CD4-positive, alpha-beta T cell treated with Interleukin-1 beta for 1 hour (primary cell): ENCODE results near the gene CCDC39.
"Not testable (repeated sequence)": the region's sequence is repeated elsewhere in the genome, so short reads cannot be mapped to it uniquely, and the experiment has no call there.

Source experiments
- DNase-seq, 2 donors: peaks; one replicate each; pipeline ENCODE4 v3.0.0-alpha.2; 2020 to 2022

CCDC39 gene

GRCh38 chr3:180619723-180620122 lies 59.6 kb downstream of the CCDC39 start:
- DNase-seq: no peak

DNA sequence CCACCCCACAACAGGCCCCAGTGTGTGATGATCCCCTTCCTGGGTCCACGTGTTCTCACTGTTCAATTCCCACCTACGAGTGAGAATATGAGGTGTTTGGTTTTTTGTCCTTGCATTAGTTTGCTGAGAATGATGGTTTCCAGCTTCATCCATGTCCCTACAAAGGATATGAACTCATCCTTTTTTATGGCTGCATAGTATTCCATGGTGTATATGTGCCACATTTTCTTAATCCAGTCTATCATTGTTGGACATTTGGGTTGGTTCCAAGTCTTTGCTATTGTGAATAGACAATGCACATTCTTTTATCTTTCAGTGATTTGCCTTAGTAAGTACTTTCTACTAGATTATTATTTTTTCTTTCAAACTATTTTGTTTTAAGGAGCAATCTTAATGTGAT lies 60.7 kb downstream of the CCDC39 start:
- DNase-seq: not testable (repeated sequence)

GRCh38 chr3:180617049-180617448 lies 62.2 kb downstream of the CCDC39 start:
- DNase-seq: no peak

DNA sequence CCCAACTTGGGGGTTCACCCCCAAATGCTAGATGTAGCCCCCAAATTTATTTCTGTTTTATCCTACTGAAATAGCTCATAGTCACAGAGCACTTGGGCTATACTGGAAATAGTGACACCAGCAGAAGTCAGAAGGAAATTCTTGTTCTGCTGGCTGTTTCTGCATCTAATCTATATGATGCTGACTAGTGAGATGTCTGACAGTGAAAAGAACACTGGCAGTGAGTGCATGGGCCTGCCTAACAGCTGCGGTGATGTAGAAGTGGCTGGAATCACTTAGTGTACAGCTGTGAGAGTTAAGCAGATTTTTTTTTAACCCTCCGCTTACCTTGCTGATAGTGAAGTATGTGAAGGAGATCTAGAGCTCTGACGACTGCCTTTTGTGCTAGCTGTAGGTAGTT lies 63.3 kb downstream of the CCDC39 start:
- no peak for DNase-seq

DNA sequence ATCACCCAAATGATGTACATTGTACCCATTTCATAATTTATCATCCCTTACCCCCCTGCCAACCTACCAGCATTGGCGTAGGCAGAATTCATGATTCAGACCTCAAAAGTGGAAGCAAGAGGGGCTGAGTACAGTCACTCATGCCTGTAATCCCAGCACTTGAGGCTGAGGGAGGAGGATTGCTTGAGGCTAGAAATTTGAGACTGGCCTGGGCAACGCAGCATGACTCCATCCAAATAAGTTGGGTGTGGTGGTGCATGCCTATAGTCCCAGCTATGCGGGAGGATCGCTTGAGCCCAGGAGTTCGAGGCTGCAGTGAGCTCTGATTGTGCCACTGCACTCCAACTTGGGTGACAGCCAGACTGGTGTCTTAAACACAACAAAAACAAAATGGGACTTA lies 66.9 kb downstream of the CCDC39 start:
- no peak for DNase-seq

DNA sequence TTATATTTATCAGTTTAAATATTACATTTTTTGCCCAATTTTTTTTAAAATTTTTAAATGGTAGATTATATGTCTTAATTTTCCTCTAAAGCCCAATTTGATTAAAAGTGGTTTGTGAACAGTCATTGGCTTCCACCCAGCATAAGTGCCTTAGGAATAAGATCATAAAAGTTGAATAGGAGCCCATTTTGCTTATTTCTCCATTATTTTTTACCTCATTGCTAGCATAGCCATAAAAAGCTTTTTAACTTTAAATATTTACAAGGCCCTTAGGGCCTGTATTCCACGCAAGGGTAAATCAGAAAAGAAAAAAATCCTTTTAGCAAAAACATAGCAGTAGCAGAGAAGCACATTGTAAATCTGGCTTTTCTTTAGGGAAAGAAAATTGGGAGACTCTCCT lies 68.3 kb downstream of the CCDC39 start:
- no peak for DNase-seq

DNA sequence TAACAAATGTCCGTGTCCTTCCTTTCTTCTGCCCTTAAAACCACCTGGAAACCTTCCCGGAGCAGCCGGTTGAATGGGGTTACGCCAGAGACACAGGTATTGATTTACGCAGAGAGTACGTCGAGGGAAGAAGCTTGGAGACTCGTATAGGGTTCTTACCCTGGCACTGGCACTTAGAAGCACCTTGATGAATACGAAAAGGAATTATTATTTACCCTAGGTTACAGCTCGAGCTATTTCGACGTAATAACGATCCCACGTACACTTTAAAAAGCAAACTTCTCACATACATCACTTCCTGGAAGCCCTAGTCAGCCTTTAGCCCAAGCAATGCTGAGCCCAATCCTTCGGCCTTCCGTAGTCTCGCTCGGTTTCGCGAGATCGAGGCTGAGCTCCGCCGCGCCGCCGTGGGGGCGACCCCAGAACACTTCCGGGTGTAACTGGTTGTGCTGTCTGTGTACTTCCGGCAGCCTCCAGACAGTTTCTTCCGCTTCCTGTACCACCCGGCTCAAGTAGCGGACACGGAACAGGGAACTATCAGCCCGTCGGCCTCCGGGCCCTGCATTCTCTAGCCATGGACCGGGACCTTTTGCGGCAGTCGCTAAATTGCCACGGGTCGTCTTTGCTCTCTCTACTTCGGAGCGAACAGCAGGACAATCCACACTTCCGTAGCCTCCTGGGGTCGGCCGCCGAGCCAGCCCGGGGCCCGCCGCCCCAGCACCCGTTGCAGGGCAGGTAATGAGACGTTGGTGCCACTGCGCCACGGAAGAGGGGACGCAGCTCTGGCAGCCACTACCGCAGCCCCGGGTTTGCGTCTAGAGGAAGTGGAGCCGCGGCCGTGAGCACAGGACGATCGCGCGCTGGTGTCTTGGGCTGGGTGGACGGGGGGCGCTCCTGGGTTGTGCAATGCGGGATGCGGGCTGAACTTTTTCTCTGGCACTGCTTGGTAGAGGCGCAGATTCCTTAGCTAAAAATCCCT lies 77.3 kb downstream of the CCDC39 start, which contains the start of gene TTC14:
Gene TTC14 (plus strand): TSS at position 476 of the 979 bp plus-strand sequence. CDS start 99 bp downstream, at position 575.
- peak; percentile 95 for DNase-seq

GRCh38 chr3:180600473-180600872 lies 78.8 kb downstream of the CCDC39 start:
- no peak for DNase-seq

GRCh38 chr3:180595559-180595935 lies 83.7 kb downstream of the CCDC39 start:
- no peak for DNase-seq

DNA sequence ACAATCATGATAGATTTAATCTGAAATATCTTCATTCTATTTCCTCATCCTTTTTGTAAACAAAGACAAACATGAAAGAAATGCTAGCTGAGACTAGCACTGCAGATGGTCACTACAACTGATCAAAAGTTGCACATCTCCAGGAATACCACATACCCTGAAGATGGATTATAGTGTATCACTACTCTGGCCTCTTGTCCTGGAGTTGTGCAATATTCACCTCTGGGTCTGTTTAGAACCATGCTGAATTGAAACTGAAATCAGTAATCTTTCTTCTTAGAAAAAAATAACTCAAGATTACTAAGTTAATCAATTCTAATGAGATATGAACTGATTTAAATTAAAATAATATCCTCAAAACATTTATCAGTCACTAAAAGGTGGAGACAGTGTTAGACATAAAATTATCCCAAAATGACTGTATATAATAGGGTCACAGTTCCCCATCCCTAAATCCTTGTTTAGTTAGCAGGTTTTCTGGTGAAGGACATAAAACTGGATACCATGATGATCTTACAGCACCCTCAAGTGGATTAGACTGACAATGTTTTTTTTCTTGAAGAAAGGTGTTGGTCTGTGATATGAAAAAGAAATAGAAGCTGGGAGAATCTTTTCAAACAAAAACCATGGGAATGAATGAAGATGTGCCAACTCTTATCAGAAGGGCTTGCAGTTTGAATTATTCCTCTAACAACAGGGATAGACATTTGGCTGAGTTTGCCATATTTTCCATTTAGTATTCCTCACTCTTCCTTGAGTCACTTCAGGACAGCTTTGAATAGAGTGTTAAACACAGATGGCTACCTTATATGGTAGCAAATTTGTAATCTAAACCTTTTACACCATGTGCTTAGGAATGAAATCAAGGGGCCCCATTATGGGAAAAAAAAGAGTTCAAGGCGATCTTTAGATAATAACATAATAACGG lies 84.4 kb downstream of the CCDC39 start:
- no peak for DNase-seq

GRCh38 chr3:180593631-180594030 lies 85.7 kb downstream of the CCDC39 start:
- DNase-seq: not testable (repeated sequence)

- DNase-seq: no peak
Observed at GRCh38 chr3:180590396-180590795, 88.9 kb downstream of the CCDC39 start.

DNA sequence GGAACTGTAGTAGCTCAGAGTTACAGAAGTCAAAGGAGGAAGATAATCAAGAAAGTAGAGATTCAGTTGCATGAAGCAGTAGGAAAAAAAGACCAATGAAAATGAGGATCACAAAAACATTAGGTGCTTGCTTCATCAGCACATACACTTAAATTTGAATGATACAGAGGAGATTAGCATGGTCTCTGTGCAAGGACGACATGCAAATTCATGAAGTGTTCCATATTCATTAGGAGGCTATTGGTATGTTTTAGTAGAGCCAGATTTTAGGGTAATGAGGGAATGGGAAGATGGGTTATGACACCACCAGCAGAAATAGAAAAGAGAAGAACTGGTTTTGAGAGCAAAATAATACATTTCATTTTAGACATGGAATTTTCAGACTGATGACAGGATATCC lies 98.4 kb downstream of the CCDC39 start:
- DNase-seq: no peak

DNA sequence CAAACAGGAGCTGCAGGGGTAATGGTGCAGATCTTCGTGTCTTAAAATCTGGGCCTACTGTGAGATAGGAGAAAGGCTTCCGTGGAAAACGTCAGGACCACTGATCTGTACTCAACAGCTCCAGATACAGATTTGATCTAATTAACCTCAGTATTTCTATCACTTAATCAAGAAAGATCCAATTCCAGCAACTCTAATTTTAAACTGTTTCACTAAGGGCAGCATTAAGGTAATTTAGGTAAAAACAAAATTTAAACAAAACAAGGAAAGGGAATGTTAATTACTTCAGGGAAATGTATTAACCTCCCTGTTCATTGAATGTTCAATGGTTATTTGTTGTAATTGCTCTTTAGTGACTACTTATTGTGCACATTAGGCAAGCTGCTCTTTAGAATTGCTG lies 103.7 kb downstream of the CCDC39 start:
- DNase-seq: no peak

- no peak for DNase-seq
Observed at GRCh38 chr3:180571831-180572598, 107.3 kb downstream of the CCDC39 start.

- DNase-seq: no peak
Observed at GRCh38 chr3:180570238-180570637, 109.1 kb downstream of the CCDC39 start.

DNA sequence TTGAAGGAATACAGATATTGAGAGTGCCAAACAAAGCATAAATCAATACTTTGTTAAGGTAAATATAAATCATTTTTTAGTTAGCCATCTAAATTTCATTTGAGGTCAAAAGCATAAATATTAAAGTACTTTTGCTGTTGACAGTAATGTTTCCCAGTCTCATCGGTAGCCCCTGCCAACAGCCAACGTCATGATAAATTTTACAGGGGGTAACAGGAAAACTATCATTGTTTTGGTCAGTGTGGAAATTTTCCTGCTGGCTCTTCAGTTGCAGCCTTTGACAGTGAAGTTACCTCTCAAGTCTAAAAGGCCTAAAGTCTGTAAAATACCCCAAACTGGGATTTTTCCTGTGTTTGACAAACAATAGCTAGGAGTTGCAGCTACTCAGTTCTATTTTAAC lies 114.6 kb downstream of the CCDC39 start:
- DNase-seq: no peak
